H9 (cell line): ENCODE measurements around the gene TCN2. TPM values are rescaled to one million over a fixed set of nuclear protein-coding genes. Genes with fewer than 3 reads are reported as not detected.

Experiments
- DNase-seq: peaks from one replicate; pipeline ENCODE4 v3.0.0-alpha.2; 2017
- H2AFZ ChIP-seq: one replicate; pipeline ENCODE4 v1.6.1; 2013; ENCODE audit warnings: mild to moderate bottlenecking, low read length, control low read depth, moderate library complexity
- H2AK5ac ChIP-seq: 2 replicates; pipeline ENCODE4 v1.6.1; 2013; ENCODE audit warnings: low read length, control low read depth, mixed read lengths; ENCODE audit not compliant: insufficient read length
- H2BK120ac ChIP-seq: one replicate; pipeline ENCODE4 v1.6.1; 2013; ENCODE audit warnings: low read depth, mild to moderate bottlenecking, low read length, control low read depth, inconsistent platforms; ENCODE audit not compliant: poor library complexity, severe bottlenecking
- H2BK12ac ChIP-seq: 2 replicates; pipeline ENCODE4 v1.6.1; 2013; ENCODE audit warnings: low read length, control low read depth, mixed read lengths, low read depth; ENCODE audit not compliant: insufficient read length
- H2BK15ac ChIP-seq: 2 replicates; pipeline ENCODE4 v1.6.1; 2013; ENCODE audit warnings: low read depth, low read length, control low read depth
- H2BK20ac ChIP-seq: one replicate; pipeline ENCODE4 v1.6.1; 2013; ENCODE audit warnings: low read depth, mild to moderate bottlenecking, low read length, control low read depth, inconsistent platforms; ENCODE audit not compliant: poor library complexity, severe bottlenecking
- H2BK5ac ChIP-seq: 2 replicates; pipeline ENCODE4 v1.6.1; 2013; ENCODE audit warnings: low read length, control low read depth, mixed read lengths; ENCODE audit not compliant: insufficient read length
- H3K14ac ChIP-seq: 2 replicates; pipeline ENCODE4 v1.6.1; 2013; ENCODE audit warnings: low read length, control low read depth; ENCODE audit not compliant: insufficient read depth
- H3K18ac ChIP-seq: 2 replicates; pipeline ENCODE4 v1.6.1; 2013; ENCODE audit warnings: low read depth, mild to moderate bottlenecking, mixed read lengths, low read length, control low read depth; ENCODE audit not compliant: insufficient read length
- H3K23ac ChIP-seq: 2 replicates; pipeline ENCODE4 v1.6.1; 2013; ENCODE audit warnings: low read length, control low read depth, mixed read lengths, low read depth; ENCODE audit not compliant: insufficient read length
- H3K23me2 ChIP-seq: 2 replicates; pipeline ENCODE4 v1.6.1; 2013; ENCODE audit warnings: low read depth, mild to moderate bottlenecking, mixed read lengths, low read length, control low read depth; ENCODE audit not compliant: insufficient read length, poor library complexity, severe bottlenecking
- H3K27ac ChIP-seq: 2 replicates; pipeline ENCODE4 v1.5.1; 2013; ENCODE audit warnings: low read length, control low read depth, mixed read lengths, low read depth; ENCODE audit not compliant: insufficient read length
- H3K27me3 ChIP-seq: 2 replicates; pipeline ENCODE4 v1.6.1; 2013; ENCODE audit warnings: low read length, control low read depth, inconsistent platforms; ENCODE audit not compliant: insufficient read depth
- H3K4ac ChIP-seq: 2 replicates; pipeline ENCODE4 v1.6.1; 2013; ENCODE audit warnings: low read depth, mild to moderate bottlenecking, control low read depth, inconsistent platforms, low read length, moderate library complexity
- H3K4me1 ChIP-seq: 2 replicates; pipeline ENCODE4 v1.6.1; 2013; ENCODE audit warnings: low read length, control low read depth, inconsistent platforms; ENCODE audit not compliant: insufficient read depth
- H3K4me2 ChIP-seq: 2 replicates; pipeline ENCODE4 v1.6.1; 2013; ENCODE audit warnings: low read length, control low read depth, mixed read lengths; ENCODE audit not compliant: insufficient read length, insufficient read depth
- H3K56ac ChIP-seq: 2 replicates; pipeline ENCODE4 v1.6.1; 2013; ENCODE audit warnings: low read depth, mild to moderate bottlenecking, mixed read lengths, low read length, control low read depth; ENCODE audit not compliant: insufficient read length
- H3K79me1 ChIP-seq: 2 replicates; pipeline ENCODE4 v1.6.1; 2013; ENCODE audit warnings: low read depth, mild to moderate bottlenecking, moderate library complexity, low read length, control low read depth, inconsistent platforms; ENCODE audit not compliant: insufficient read depth, poor library complexity, severe bottlenecking
- H3K79me2 ChIP-seq: 2 replicates; pipeline ENCODE4 v1.6.1; 2013; ENCODE audit warnings: low read length, control low read depth, inconsistent platforms; ENCODE audit not compliant: insufficient read depth
- H3K9ac ChIP-seq: 2 replicates; pipeline ENCODE4 v1.6.1; 2013; ENCODE audit warnings: low read length, control low read depth, mixed read lengths; ENCODE audit not compliant: insufficient read length; ENCODE audit errors: extremely low read depth
- H3K9me3 ChIP-seq: one replicate; pipeline ENCODE4 v1.6.1; 2013; ENCODE audit warnings: low read depth, low read length, inconsistent platforms; ENCODE audit not compliant: control insufficient read depth
- H3T11ph ChIP-seq: one replicate; pipeline ENCODE4 v1.6.1; 2013; ENCODE audit warnings: mild to moderate bottlenecking, low read length, control low read depth, inconsistent platforms
- H4K20me1 ChIP-seq: one replicate; pipeline ENCODE4 v1.6.1; 2013; ENCODE audit not compliant: control insufficient read depth, insufficient read length, insufficient read depth
- H4K5ac ChIP-seq: 2 replicates; pipeline ENCODE4 v1.6.1; 2013; ENCODE audit warnings: low read depth, mild to moderate bottlenecking, mixed read lengths, low read length, control low read depth; ENCODE audit not compliant: insufficient read length
- H4K8ac ChIP-seq: replicated peaks from 2 replicates; pipeline ENCODE4 v1.6.1; 2013; ENCODE audit warnings: low read length, control low read depth, mixed read lengths, low read depth; ENCODE audit not compliant: insufficient read length
- H4K91ac ChIP-seq: 2 replicates; pipeline ENCODE4 v1.6.1; 2013; ENCODE audit warnings: low read depth, mild to moderate bottlenecking, moderate library complexity, mixed read lengths, low read length, control low read depth; ENCODE audit not compliant: insufficient read length
- H3K27ac Mint-ChIP-seq, 3 experiments: 2 replicates in 2 of 3; 3 replicates in 1 of 3; pipeline ENCODE4 v1.8.0; 2020 to 2021; ENCODE audit warnings: mixed read lengths in 3 of 3, mild to moderate bottlenecking in 1 of 3, moderate library complexity in 1 of 3
- H3K27me3 Mint-ChIP-seq: 2 replicates; pipeline ENCODE4 v1.8.0; 2021; ENCODE audit warnings: low read depth, mild to moderate bottlenecking, moderate library complexity, mixed read lengths
- H3K36me3 Mint-ChIP-seq, 3 experiments: 2 replicates in 2 of 3; 3 replicates in 1 of 3; pipeline ENCODE4 v1.8.0; 2020 to 2021; ENCODE audit warnings: low read depth in 3 of 3, mixed read lengths in 3 of 3; ENCODE audit not compliant: insufficient read depth in 1 of 3
- H3K4me1 Mint-ChIP-seq, 2 experiments: 2 replicates each; pipeline ENCODE4 v1.8.0; 2020; ENCODE audit warnings: mixed read lengths in 2 of 2
- H3K4me3 Mint-ChIP-seq, 2 experiments: 2 replicates in 1 of 2; 3 replicates in 1 of 2; pipeline ENCODE4 v1.8.0; 2020 to 2021; ENCODE audit warnings: mild to moderate bottlenecking in 2 of 2, mixed read lengths in 2 of 2, moderate library complexity in 1 of 2
- H3K9me3 Mint-ChIP-seq, 2 experiments: 2 replicates in 1 of 2; 3 replicates in 1 of 2; pipeline ENCODE4 v1.8.0; 2020; ENCODE audit warnings: mild to moderate bottlenecking in 2 of 2, mixed read lengths in 2 of 2, moderate library complexity in 1 of 2
- CTCF ChIP-seq: fragments of 200-600 bp; sonication (generic); conservative IDR thresholded peaks from 3 replicates; pipeline ENCODE4 v1.8.0; 2021; ENCODE audit warnings: antibody characterized with exemption, mild to moderate bottlenecking
- WGBS: extraction: QIAGEN DNeasy Blood & Tissue Kit; methylation state at CpG from one replicate; pipeline ENCODE4 v1.1.7; 2013; ENCODE audit warnings: missing lambda C conversion rate, low lambda C conversion rate, mixed read lengths; ENCODE audit not compliant: insufficient read length; ENCODE audit errors: extremely low coverage; 5-methylcytosine and 5-hydroxymethylcytosine counted together
- total RNA-seq: library from RNA; stranded (reverse); gene quantifications from 2 replicates; pipeline ENCODE4 v1.2.1, GENCODE V29; 2021

The TCN2 gene
- total RNA-seq, 1 experiment from 2014 or later, result 42.2 TPM

- Histone ChIP-seq H3K4me1 (no peaks in the 10 kb centered on the region), H4K91ac (no peak overlapping the region), H3K4me2 (no peak overlapping the region), H2AFZ (no peak overlapping the region), H3K9me3 (no peaks in the 10 kb centered on the region), H3K14ac (no peak overlapping the region), H3K23me2 (peaks cover 5% of the 10 kb centered on the region), H2BK15ac (no peak overlapping the region), H4K20me1 (no peaks in the 10 kb centered on the region), H3K18ac (no peak overlapping the region), H2BK120ac (no peak overlapping the region), H2BK12ac (no peak overlapping the region), H2AK5ac (no peak overlapping the region), H2BK20ac (no peak overlapping the region), H3K56ac (no peak overlapping the region), H3K23ac (no peak overlapping the region), H3K27me3 (no peaks in the 10 kb centered on the region), H3K79me1 (peaks cover 3% of the 10 kb centered on the region), H3K9ac (no peak overlapping the region), H4K5ac (no peak overlapping the region), H3K4ac (no peak overlapping the region), H2BK5ac (no peak overlapping the region), H3K27ac (no peak overlapping the region), H4K8ac (no peak overlapping the region), H3K79me2 (peaks cover 16% of the 10 kb centered on the region), H3T11ph (no peak overlapping the region)
- H3K9me3 Mint-ChIP-seq, result no peaks in the 10 kb centered on the region
- TF ChIP-seq CTCF, result no peak
- no peak for DNase-seq
- 0 out of 4 replicates have a peak, but pooled peaks cover 0 to 2% of the 10 kb centered on the region in 2 experiments for H3K4me1 Mint-ChIP-seq
- H3K4me3 Mint-ChIP-seq, result no peak overlapping the region
- H3K36me3 Mint-ChIP-seq, result peaks cover 52 to 80% (median 67%) of the 10 kb centered on the region in 3 experiments
- H3K27me3 Mint-ChIP-seq, result no peaks in the 10 kb centered on the region
- H3K27ac Mint-ChIP-seq, result no peak overlapping the region
- no CpG with 5 or more reads among the region's 8 CpGs for WGBS
Measured at GRCh38 chr22:30586414-30586813, 20.6 kb upstream of the TCN2 start.
